SK-N-SH (cell line): Measurements from ENCODE around the gene TRNP1.

ENCODE experiments used
- CTCF ChIP-seq: fragments of 200-600 bp; sonication (generic); IDR thresholded peaks from 2 replicates; pipeline ENCODE4 v1.6.1; 2017; ENCODE audit warnings: antibody characterized with exemption, mild to moderate bottlenecking, moderate library complexity
- FOXM1 ChIP-seq: IDR thresholded peaks from 2 replicates; pipeline ENCODE4 v1.4.0; 2012; ENCODE audit warnings: low read depth, mild to moderate bottlenecking
- PBX3 ChIP-seq: IDR thresholded peaks from 2 replicates; pipeline ENCODE4; 2012
- RAD21 ChIP-seq: IDR thresholded peaks from 2 replicates; pipeline ENCODE4 v1.6.1; 2012; ENCODE audit warnings: mild to moderate bottlenecking, low read length
- REST ChIP-seq: IDR thresholded peaks from 2 replicates; pipeline ENCODE4 v1.6.1; 2012; ENCODE audit warnings: mild to moderate bottlenecking, low read depth, low read length, moderate library complexity
- RFX5 ChIP-seq: IDR thresholded peaks from 2 replicates; pipeline ENCODE4 v1.6.1; 2012; ENCODE audit warnings: mild to moderate bottlenecking, improper control_type of control experiment, low read length
- TEAD4 ChIP-seq: IDR thresholded peaks from 2 replicates; pipeline ENCODE4 v1.4.0; 2012; ENCODE audit warnings: mild to moderate bottlenecking, borderline replicate concordance; ENCODE audit not compliant: insufficient read depth
- USF1 ChIP-seq: IDR thresholded peaks from 2 replicates; pipeline ENCODE4 v1.4.0; 2012; ENCODE audit warnings: low read depth, borderline replicate concordance
- USF2 ChIP-seq: fragments of 150-350 bp; IDR thresholded peaks from 2 replicates; pipeline ENCODE4 v1.6.1; 2017; ENCODE audit warnings: antibody characterized with exemption, low read length, low read depth, borderline replicate concordance
- YY1 ChIP-seq: IDR thresholded peaks from 2 replicates; pipeline ENCODE4 v1.4.0; 2012; ENCODE audit warnings: low read depth, mild to moderate bottlenecking

- no peak for TF ChIP-seq CTCF
- TF ChIP-seq TEAD4: no peak
- TF ChIP-seq PBX3: no peak
- no peak for TF ChIP-seq USF1
- no peak for TF ChIP-seq FOXM1
- no peak for TF ChIP-seq RAD21
- TF ChIP-seq USF2: no peak
- TF ChIP-seq RFX5: no peak
- no peak for TF ChIP-seq YY1
- no peak for TF ChIP-seq REST
Measured at GRCh38 chr1:27049100-27049499, 55.6 kb downstream of the TRNP1 start.
